Stimulated activated CD4-positive, alpha-beta T cell treated with anti-CD3 and anti-CD28 coated beads, Interleukin-2, amount 100 ng/mL, for 24 hours (primary cell): ENCODE measurements around the gene HNRNPH1.

Source experiments
- DNase-seq, 2 donors: peaks; one replicate each; pipeline ENCODE4 v3.0.0-alpha.2; 2020

HNRNPH1 gene

DNA sequence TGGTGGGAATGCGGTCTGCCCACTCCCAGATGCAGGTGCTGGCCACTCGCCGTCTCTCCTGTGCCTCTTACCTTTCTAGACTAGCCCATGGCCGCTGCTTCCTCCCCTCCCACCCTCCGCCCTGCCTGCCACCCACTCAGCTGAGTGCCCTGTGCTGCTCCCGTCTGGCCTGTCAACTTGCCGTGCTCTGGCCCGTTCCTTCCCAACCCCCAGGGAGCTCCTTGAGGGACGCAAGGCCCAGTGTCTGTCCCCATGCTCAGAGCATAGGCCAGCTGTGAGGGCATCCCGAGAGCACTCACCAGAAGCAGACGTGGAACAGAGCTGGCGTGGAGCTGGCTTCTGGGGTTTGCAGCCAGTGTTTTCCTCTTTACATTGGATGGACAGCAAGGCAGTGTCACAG lies 20.2 kb downstream of the HNRNPH1 start:
- DNase-seq = no peak

DNA sequence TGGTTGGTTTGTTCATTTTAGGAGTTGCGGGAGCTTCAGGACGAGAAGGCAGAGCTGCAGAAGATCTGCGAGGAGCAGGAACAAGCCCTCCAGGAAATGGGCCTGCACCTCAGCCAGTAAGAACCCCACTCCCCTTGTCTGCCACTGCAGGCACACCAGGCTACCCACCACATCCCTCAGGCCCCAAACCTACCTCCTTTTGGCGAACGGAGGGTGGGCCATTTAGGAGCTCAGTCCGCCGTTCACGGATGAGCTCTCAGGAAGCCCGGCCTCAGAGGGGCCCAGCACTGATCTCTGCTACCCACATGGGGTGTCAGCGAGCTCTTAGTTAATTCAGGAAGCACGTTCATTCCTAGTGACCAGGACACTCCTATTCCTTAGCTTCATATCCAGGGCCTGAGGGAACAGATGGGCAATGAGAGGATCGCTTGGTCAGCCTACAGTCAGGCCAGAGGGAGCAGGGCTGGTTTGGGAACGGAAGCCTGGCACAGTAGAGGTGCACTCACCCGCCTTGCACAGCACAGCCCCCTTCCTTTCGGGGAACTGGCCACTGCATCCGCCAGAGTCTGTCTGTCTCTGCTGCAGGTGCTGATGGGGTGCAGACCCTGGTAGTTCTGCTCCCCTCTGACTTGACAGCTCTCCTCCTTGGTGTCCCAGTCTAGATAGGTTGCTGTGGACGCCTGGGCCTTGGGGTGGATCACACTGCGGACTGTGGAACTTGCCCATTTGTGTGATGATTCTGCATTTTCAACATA lies 21.4 kb downstream of the HNRNPH1 start:
- no peak for DNase-seq

DNA sequence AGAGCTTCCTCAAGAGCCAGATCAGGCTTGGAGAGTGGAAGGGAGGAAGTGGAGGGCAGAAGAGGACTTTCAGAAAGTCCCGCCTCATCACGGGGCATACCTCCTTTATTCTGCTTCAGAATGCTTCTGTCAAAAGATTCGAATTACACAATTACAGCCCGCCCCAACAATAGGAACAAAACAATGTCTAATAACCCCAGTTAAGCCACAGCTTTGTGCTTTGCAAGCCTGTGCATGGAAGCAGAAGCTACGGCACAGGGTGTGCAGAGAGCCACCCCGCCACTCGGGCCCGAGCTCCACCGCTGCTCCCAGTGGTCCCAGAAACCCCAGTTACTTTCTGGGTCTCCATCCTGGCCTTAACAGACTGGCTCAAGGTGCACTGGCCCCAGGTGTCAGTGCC lies 23.5 kb downstream of the HNRNPH1 start:
- DNase-seq = no peak

DNA sequence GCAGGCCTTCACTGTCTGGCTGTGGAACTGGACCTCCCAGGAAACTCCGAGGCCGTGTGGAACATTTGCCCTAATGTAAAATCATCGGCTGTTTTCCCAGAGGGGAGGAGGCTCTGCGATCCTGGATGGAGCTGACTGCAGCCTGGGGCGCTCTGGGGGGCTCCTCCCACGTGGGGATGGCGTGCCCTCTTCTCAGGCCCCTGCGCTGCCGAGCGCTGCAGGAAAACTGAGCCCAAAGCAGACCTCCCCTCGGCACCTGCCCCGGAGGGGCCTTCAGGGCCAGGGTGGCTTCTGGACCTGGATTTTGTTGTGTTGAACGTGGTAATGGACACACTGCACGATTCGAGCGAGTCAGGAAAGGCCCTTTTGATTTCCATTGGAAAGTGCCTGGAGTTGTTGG lies 23.9 kb downstream of the HNRNPH1 start:
- no peak for DNase-seq

DNA sequence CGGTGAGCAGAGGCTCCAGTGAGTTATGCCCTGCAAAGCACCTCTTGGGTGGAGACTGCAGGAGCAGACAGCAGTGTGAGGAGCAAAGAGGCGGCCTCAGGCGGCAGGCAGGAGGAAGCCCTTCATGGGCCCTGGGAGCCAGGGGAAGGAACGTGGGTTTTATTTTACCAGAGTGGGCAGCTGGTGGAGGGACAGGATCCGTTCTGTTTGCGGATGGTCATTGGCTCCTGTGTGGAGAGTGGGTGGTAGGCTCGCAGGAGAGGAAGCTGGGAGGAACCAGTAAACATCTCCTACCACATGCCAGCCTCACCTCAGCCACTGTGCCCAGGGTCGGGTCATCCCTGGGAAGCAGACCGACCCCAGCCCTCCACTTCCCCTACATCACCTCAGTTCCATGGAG lies 24.4 kb downstream of the HNRNPH1 start:
- DNase-seq = no peak

DNA sequence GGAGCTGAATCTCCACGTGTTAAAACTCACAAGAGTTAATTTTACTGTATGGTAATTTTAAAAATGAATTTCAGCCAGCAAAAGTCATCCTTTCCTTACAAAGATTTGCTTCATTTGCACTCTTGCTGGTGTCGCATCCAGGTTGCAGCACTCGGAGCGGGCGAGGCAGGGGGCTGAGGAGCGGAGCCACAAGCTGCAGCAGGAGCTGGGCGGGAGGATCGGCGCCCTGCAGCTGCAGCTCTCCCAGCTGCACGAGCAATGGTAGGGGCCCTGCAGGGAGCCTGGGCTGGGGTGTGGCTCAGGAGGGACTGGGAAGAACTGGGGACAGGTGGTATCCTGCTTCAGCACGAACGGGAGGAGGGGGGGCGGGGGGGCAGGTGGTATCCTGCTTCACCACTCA lies 27.1 kb downstream of the HNRNPH1 start:
- DNase-seq = no peak

DNA sequence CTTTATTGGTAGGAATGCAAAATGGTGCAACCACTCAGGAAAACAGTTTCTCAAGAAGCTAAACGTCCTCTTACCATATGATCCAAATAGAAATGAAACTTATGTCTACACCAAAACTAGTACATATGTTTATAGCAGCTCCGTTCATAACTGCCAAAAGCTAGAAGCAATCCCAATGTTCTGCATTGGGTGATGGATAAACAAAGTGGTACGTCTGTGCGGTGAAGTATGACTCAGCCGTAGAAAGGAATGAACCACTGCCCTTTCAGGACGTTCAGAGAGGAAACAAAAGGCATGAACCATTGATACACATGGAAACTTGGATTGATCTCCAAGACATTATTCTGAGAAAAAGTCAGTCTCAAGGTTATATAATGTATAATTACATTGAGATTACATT lies 27.6 kb downstream of the HNRNPH1 start:
- no peak for DNase-seq

DNA sequence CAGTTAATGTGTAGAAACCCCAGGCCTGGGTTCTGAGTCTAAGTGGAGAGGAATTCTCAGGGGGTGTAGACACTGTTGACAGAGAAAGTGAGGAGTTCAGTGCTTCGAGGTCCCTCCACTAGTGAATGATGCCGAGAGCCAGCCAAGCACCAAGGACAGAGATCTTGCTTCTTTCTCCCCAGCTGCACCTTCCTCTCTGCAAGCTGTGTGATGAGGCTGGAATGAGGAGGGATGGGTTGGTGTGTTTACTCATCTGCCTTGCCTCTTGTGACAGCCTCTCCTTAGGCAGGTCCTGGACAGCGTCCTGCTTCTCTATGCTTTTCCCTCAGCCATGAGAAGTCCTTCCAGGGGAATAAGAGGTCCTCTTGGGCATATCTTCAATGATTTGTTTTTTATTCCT lies 35.3 kb downstream of the HNRNPH1 start:
- no peak for DNase-seq

DNA sequence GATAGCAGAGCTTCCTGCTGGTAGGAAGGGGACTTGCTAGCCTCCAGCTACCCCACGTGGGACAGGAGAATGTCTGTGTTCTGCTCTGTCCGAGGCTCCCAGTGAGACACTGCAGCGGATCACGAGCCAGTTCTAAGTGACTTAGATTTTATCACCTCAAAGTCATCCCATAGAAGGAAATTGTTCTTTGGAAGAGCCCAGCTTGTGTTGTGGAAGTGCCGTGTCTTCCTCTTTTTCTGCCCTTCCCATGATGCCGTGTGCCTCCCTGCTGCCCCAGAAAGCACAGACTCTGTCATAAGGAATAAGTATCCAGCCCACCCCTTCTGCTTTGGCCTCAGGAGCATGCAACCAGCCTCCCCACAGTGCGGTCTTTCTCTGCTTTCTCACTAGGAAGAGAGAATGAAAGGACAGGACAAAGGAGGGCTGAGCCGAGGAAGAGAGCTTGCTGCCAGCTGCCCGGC lies 37.5 kb downstream of the HNRNPH1 start:
- DNase-seq = no peak

DNA sequence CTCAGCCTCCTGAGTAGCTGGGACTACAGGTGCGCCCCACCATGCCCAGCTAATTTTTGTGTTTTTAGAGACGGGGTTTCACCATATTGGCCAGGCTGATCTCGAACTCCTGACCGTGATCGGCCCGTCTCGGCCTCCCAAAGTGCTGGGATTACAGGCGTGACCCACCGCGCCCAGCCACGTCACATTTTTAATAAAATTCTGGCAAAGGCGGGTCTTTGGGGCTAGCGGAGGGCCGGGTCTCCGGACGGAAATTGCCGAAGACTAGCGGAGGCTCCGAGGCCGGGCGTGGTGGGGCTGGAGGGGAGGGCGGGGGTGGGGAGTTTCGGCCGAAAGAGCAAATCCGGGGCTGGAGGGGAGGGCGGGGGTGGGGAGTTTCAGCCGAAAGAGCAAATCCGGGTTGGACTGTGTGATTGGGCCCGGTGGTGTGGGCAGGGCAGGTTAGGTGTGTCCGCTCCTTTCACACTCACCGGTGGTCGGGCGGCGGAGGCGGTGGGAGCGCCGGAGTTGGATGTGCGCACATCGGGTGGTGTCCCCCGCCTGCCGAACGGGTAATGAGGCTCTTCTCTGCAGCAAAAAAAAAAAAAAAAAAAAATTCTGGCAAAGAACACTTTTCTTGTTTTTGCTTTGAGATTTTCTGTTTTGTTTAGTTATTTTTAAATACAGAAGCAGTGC lies 46.0 kb downstream of the HNRNPH1 start:
- DNase-seq = no peak

DNA sequence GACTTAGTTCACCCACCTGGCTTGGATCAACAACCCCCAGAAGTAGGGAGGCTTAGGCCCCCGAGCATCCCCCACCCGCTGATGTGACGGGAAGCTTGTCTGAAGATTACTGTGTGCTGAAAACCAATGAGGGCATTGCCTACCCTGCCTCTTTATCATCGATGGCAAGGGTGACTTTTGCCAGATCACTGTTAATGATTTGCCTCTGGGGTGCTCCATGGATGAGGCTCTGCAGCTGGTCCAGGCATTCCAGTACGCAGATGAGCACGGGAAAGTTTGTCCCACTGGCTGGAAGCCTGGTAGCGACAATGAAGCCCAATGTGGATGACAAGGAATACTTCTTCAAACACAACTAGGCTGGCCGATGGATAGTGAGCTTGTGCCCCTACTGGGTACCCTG lies 51.1 kb downstream of the HNRNPH1 start:
- DNase-seq = no peak

DNA sequence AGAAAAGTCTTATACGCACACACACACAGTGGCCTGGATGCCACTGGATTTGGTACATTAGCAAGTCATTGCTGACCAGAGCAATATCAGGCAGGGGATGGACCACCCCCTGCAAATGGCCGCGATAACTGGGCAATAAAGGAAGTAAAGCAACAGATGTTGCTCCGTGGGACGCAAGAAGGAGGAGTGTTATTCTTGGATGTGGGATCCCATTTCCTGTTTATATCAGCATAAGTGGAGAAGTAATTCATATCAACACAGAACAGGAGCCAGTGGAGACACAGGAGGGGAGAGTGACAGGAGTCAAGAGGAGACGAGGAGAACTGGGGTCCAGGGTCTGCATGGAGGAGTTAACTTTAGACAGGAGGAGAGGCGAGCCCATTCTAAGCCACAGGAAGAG lies 54.8 kb downstream of the HNRNPH1 start:
- DNase-seq = no peak

DNA sequence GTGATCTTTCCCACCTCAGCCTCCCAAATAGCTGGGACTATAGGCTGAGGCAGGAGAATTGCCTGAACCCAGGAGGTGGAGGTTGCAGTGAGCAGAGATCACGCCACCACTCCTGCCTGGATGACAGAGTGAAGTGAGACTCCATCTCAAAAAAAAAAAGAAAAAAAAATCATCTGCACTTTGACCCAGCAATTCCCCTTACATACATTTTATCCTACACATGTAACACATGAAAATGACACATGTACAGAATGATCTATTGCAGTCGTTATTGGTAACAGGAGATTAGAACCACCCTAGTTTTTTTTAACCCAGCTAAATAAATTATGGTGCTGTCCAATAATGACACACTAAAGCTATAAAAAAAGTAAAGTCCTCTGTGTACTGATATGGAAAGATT lies 58.9 kb downstream of the HNRNPH1 start:
- DNase-seq = no peak
